Measurements from ENCODE around the gene MUC2.

Gene MUC2

DNA sequence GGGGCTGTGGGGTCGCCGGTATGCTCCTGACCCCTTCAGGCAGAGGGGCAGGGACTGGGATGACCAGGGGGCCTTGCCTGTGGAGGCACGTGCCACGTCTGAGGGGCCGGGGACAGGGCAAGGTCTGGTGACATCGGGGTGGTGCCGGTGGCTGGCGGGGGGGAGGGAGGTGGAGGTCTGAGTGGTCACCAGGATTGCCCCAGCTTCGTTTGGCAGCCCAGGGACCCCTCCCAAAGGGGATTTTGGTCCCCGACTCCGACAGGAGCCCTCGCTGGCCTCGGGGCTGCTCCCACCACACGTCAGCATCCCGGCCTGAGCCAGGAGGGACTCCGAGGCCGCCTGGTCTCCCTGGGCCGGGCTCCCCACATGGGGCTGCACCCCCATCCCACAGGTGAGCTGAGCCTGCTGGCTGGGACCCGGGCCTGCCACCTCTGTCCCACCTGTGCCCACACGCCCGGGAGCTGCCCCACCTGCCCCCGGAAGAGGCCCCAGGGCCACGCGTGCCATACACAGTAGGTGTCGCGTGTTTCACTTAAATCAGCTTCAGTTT lies 37.1 kb upstream of the MUC2 start:
- no peak for DNase-seq

DNA sequence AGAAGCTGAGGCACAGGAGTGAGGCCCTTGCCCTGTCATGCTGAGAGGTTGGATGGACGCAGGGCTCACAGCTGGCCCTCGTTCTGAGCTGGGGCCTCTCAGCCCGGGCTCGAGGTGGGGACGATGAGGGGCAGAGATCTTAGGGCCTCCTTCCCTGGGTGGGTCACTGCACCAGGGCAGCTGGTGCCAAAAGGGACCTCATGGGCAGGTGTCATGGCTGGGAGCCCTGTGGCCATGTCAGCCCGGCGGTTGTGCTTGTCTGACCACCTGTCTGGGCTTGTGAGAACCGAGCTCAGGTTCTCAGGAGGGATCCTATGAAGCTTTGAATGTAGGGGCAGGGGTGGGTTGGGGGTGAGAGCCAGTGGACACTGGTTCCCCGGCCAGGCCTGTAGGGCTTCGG lies 36.3 kb upstream of the MUC2 start:
- no peak for DNase-seq

DNA sequence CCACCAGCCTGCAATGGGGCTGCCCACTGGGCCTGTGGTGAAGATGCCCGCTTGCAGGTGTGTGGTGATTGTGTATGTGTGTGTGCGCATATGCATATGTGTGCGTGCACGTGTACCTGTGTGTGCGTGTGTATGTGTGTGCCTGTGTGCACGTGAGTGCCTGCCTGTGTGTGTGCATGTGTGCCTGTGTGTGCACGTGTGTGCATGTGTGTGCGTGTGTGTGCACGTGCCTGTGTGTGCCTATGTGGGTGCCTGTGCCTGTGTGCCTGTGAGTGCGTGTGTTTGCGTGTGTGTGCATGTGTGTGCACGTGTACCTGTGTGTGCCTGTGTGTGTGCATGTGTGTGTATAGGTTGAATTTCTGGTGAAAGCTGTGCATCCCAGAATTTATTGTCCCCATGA lies 35.8 kb upstream of the MUC2 start:
- DNase-seq = no peak

DNA sequence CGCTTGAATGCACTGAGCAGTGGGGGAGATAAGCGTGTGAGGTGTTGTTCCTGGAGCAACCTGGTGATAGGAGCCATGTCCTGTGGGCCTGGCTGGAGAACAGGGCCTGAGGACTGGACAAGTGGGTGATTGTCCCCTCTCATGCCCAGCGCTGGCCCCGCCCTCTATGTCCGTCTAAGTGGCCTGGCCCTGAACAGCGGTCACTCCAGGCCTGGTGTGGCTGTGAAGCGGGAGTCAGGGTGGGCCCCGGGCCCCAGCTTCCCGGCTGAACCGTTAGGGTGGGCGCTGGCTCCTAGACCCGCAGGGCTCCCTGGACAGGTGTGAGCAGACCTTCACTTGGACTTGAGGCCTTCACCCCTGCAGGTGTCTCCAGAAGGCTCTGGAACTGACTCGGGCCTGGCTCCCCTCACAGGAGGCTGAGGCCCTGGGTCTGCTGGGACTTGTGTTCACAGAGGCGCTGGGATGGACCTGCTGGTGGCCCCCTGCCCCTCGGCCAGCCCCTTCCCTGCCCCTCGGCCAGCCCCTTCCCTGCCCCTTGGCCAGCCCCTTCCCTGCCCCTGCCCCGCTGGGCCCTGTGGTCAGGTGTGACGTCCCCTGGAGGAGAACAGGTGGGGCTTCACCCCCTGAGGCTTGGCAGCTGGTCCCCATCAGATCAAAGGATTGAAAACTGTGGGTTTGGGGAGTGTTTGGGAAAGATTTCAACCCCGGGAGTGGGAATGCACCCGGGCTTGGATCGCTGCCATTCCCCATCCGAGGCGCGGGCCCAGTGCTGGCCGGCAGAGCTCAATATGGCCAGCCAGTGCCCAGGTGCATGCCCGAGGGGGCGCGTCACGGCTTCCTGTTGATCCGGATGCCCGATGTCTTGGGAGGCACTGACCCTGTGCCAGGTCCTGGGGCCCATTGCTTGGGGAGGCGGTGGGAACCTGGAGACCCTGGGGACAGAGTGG lies 34.9 kb upstream of the MUC2 start:
- no peak for DNase-seq

DNA sequence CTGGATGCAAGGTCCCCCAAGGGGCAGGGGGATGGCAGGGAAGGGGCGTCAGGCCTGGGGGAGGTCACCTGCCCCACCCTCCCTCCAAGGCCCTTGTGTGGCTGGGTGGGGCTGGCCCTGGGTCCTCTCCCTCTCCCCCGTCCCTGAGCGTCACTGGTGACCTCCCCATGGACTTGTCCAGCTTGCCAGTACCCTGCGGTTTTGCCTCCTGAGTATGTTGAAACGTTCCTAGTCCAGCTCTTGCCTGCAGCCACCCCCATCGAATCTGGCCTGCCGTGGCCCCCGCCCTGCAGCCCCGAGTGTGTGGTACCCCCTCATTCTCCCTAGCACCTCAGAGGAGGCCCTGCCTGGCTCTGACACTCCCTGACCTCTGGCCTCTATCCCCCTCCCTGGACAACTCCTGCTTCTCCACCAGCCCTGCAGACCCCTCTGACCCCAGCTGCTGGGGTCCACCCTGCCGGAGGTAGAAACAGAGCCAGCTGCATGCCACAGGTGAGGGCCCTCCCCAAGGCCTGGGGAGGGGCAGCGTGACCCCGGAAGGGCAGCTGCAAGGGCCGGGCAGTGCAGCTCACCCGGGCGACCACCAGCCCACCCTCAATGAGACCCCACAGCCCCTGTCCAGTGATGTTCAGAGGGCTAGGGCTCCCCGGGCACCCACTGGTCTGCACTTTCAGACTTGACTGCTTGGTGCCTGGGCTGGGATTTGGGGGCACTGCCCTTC lies 34.1 kb upstream of the MUC2 start:
- DNase-seq = no peak

DNA sequence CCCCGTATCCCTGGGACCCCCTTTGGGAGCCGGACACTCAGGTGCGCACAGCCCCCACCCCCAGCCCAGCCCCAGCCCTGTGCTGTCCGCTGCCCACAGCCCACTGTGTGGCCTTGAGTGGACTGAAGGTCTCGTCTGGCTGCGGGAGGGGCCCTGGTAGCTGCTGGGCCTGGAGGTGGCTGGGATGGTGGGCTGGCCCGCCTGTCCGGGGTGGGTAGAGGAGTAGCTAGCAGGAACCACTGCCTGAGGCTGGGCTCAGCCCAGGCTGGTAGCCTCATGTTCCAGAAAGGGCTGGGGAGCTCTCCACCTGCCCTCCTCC lies 33.6 kb upstream of the MUC2 start:
- DNase-seq = no peak

DNA sequence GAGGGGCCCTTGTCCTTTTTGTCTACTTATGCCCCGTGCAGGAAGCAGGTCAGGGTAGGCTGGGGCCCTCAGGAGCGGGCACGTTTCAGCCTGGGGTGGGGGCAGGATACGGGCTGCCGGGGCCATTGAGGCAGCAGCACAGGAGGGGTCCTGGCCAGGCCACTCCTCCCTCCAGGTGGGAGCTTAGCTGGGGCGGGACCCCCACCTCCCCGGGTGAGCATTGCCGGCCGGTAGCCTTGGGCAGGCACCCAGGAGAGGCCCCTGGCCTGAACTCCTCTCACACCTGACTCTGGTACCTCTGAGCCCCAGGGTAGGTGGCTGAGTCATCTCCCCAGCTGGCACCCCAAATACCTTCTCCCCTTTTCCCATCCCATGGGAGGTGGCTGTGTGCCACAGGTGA lies 33.2 kb upstream of the MUC2 start:
- no peak for DNase-seq

DNA sequence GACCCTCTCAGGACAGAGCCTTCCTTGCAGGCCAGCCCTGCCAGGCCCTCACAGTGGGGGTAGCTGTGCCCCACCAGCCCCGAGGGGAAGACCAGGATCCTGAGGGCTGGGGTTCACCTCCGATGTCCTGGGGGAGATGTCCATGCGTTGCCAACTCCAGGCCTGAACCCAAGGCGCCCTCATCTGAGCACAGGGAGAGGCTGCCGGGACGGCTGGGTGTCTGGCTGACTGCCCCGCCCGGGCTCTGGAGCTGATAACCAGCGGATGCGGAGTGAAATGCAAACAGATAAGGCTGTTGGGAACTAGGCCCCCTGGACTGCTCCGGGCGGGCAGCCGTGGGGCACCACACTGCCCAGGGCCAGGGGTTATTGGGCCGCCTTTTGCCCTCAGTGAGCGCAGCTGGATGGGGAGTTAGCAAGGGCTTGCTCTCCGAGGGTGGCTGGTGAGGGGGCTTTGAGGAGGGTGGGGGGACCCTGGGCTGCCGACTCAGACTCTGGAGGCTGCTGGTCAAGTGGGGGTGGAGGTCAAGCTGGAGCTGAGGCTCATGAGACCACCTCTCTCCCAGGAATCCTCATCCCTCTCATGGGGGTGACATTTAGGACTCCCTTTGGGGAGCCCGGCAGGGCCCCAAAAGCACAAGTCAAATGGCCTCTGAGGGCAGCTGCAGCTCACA lies 32.6 kb upstream of the MUC2 start:
- no peak for DNase-seq

DNA sequence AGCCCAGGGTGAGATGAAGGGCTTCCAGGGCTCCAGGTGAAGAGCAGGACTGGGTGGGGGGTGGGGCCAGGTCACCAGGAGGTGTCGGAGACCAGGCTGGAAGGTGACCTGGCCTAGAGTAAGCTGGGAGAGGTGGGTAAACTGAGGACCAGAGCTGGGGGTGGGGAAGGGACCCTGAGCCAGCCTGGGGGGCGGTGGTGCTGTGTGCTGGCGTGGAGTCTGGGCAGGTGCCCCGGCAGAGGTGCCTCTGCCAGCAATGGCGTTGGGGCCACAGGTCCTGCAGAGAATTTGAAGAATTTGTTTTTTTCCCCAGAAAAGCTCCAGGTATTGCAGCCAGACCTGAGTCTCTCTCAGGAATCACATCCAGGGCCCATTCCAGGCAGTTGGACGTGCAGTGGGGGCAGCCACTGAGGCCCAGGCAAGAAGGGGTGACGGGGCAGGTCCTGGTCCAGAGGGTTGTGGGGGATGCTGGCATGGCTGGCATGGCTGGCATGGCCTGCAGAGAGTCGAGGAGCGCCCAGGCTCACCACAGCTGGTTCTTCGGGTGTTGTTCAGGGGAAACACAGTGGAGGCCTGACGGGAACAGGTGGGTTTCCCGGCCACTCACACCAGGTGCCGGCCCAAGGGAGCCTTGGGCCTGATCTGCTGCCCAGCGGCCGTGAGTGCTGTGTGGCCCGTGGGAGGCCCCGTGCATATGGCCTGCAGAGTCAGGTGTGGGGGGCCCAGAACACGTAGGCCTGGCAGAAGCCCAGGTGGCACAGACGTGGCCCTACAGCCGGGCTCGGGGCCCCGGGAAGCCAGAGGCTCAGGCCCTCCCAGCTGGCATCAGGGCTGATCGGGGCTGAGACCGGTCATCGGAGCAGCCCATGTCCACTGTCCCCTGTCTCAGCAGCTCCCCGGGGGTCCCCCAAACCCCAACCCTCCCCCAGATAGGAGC lies 31.8 kb upstream of the MUC2 start:
- DNase-seq = no peak

DNA sequence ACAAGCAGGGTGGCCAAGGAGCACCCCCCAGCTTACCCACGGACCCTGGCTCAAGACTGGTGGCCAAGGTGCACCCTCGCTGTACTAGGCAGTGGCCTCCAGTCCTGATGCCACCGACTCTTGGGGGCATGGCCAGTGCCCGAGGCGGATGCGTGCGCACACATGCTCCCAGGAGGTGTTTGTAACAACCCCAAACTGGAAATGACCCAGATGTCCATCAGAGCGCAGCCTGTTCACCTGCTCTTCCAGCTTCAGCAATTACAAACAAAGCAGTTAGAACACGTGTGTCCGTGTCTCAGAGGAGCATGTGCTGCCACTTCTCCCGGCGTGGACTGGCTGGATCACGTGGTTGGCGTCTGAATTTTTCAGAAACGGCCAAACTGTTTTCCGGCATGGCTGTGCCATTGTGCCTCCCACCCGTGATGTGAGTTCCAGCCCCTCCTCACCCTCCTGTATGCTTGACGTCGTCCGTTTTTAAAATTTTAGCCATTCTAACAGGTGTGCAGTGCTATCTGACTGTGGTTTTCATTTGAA lies 31.0 kb upstream of the MUC2 start:
- DNase-seq = no peak

DNA sequence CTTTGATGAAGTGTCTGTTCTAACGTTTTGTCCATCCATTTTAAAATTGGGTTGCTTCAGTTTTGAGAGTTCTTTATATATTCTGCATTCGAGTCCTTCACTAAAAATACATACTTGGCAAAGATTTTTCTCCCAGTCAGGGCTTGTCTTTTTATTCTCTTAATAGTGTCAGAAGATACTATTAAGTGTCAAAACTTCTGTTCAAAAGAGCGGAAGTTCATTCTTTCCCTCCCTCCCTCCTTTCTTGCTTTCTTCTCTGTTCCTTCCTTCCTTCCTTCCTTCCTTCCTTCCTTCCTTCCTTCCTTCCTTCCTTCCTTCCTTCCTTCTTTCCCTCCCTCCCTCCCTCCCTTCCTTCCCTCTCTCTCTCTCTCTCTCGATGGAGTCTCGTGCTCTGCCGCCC lies 30.5 kb upstream of the MUC2 start:
- DNase-seq = no peak

DNA sequence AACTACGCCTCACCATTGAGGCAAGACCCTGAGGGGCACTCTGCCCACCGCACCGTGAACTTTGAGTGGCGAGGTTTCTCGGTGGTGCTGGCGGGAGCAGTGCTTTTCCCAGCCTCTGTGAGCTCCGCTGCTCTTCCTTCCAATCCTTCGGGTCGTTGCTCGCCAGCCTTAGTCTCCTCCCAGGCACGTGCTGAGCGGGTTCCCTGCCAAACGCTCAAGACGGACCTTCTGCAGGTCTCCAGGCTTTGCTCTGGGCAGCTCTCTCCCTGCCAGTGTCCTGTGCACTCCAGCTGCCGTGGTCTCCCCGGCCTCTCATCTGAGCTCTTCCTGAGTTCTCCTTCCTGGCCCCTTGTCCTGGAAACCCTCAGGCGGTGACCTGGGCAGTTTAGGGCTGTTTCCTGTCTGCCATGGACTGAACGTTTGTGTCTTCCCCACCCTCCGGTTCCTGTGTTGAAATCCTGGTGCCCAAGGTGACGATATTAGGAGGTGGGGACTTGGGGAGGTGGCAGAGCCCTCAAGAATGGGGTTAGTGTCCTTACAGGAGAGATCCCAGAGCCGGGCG lies 27.0 kb upstream of the MUC2 start:
- DNase-seq = no peak

DNA sequence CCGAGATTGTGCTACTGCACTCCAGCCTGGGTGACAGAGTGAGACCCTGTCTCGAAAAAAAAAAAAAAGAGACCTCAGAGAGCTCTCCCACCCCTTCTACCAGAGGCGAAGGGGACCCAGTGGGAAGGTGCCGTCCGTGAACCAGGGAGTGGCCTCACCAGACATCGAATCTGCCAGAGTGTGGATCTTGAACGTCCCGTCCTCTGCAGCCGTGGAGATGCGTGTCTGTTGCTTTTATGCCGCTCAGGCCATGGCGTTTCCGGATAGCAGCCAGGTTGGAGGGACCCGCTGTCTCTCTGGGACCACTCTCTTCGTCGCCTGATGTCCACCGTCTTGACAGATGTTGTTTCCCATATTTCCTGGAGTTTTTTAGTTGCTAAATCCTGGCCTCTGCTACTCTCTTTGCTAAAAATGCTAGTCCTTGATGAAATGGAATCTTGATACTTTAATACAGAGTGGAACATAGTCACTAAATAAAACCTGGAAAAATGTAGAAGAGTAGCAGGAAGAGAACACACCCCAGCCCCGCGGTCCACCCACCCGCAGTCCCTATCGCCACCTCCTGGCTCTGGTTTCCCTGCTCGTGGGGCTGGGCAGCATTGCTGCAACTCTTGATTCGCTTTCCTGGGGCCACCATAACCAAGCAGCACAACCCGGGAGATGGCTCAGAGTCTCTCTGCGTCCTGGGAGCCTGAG lies 26.2 kb upstream of the MUC2 start:
- no peak for DNase-seq

DNA sequence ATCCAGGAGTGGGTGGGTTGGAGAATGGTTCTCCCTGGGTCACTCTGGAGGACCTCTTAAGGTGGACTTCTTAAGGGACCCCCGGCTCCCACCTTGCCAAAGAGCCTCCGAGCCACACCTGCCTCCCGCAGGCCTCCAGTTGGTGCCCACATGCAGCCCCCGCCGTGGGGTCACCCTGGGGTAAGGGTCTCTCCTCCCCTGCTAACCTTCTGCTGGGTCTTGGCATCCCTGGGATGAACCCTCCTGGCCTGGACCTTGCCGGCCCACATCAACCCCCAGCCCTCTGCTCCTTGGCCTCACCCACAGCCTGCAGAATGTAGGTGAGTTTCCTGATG lies 25.6 kb upstream of the MUC2 start:
- DNase-seq = no peak

DNA sequence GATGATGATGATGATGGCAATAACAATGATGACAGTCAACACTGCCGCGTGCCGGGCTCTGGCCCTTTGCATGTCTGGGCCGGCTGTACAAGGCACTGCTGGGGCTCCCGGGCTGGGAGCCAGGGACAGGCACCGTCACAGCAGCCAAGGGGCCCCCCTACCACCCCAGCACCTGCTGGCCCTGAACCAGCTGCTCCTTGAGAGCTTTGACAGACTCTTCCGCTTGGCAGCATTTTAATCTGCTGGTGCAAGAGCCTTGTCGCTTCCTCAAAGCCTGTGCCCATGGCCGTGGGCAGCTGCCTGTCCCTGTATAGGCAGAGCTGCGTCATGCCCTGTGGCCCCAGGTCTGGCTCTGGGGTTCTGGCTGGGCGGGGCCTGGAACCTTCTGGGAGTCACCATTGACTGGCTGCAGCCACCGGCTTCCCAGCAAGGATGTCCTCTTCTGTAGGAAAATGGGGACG lies 25.2 kb upstream of the MUC2 start:
- DNase-seq = no peak

DNA sequence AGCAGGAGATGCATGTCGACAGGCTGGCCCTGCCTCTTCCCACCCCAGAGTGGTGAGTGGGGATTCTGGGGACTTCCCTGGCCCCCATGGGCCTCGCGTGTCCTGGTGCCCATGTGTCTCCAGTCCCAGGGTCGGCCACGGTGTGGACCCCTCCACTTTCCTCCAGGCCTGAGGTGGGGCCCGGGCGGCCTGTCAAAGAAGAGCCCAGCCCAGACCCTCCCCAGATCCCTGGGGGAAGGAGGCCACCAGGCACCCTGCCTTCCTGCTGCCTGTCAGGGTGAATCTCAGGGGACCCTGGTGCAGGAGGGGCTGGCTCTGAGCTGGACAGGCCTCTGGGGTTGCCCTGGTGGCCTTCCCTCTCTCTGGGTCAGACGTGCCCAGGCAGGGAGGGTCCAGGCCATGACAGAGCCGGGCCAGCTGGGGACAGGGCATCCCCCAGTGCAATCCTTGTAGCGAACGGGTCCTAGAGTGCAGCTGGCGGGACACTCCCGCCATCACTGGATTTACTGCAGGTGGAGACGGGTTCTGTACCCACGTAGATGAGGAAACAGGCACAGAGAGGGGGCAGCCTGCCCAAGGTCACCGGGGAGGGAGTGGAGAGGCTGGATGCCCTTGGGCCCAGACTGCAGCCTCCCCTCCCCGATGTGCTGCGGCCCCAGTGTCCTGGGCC lies 24.6 kb upstream of the MUC2 start:
- DNase-seq = no peak

DNA sequence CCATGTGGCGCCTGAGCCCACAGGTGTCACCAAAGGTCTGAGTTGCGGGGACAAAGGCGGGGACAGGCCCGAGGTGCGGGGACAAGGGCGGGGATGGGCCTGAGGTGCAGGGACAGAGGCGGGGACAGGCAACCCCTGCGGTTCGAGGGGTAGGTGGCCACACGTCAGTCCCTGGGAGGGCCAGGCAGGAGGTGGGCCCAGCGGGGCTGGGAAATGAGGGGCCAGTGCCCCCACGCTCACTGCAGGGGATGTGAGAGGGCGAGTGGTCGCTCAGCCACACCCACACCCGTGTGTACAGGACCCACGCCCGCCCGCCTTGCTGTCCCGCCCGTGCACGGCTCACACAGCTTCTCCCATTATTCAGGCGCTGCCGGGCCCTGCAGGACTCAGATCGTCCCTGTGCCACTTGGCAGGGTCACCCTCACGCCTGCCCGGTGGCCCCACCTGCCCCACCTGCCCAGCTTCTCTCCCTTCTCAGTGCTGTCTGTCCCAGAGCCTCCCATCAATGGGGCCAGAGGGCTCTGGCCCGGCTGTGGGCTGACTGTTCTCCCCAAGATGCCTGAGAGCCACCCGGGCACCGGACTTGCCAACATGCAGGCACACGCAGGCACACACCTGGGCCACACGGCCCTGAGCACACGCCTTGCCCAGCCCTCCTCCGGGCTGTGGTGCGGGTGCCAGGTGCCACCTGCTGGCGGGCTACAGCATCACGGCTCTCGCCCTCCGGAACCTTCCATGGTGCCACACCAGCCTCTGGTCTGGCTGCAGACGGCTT lies 23.9 kb upstream of the MUC2 start:
- peak; percentile 75 for DNase-seq

DNA sequence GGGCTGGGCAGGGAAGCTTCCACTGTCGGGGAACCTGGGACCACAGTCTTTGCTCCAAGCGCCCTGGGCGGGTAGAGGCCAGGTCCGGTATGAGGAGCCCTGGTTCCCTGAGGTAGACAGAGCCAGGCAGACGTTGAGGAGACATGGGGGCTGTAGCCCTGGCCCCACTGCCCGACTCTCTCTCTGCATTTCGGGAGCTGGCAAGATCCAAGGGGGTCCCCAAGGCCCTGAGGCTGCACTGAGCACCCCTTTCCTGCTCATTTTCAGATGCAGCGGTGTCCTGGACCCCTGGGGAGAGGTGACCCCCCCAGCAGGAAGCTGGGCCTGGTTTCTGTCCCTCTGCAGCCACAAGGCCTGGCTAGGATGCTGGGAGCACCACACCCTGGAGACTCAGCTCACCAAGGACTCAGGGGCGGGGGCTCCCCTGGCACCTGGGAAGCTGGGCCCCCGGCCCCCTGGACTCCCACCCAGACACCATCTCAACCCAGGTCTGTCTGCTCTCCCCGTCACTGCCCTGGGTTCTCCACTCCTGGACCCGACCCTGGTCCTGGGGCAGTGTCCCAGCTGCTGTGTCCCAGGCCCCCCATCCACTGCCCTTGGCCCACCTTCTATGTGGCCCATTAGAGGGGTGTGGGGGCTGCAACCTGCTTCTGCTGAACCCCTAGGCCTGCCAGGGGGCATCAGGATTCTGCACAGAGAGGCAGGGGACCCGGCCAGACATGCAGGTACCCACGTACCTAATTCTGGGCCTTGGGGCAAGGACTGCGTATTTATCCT lies 23.1 kb upstream of the MUC2 start:
- DNase-seq = no peak

Data from stimulated activated CD4-positive, alpha-beta T cell treated with anti-CD3 and anti-CD28 coated beads, Interleukin-4, amount 100 ng/mL, for 24 hours (primary cell).